Putamen (tissue), 1 donor: ENCODE data around the gene RGS13.
"Not testable (repeated sequence)": the region's sequence is repeated elsewhere in the genome, so short reads cannot be mapped to it uniquely, and the experiment has no call there.

Source experiments
- DNase-seq: peaks from one replicate; pipeline ENCODE4 v3.0.0-alpha.2; 2016; ENCODE audit warnings: low spot score

Gene RGS13

GRCh38 chr1:192678099-192678498 lies 42.2 kb downstream of the RGS13 start:
- DNase-seq = peak; percentile 34

- DNase-seq = no peak
Measured at GRCh38 chr1:192682335-192682734, 46.4 kb downstream of the RGS13 start.

- not testable (repeated sequence) for DNase-seq
Measured at GRCh38 chr1:192683081-192683480, 47.1 kb downstream of the RGS13 start.

- no peak for DNase-seq
Measured at GRCh38 chr1:192689459-192689858, 53.5 kb downstream of the RGS13 start.

GRCh38 chr1:192691041-192691440 lies 55.1 kb downstream of the RGS13 start:
- no peak for DNase-seq

GRCh38 chr1:192696082-192696481 lies 60.1 kb downstream of the RGS13 start:
- DNase-seq = no peak

GRCh38 chr1:192697771-192698170 lies 61.8 kb downstream of the RGS13 start:
- no peak for DNase-seq

- no peak for DNase-seq
Measured at GRCh38 chr1:192698731-192699130, 62.8 kb downstream of the RGS13 start.

GRCh38 chr1:192700834-192701271 lies 64.9 kb downstream of the RGS13 start:
- no peak for DNase-seq

GRCh38 chr1:192702212-192702902 lies 66.4 kb downstream of the RGS13 start:
- DNase-seq = no peak

- DNase-seq = no peak
Measured at GRCh38 chr1:192703283-192704206, 67.6 kb downstream of the RGS13 start.

- no peak for DNase-seq
Measured at GRCh38 chr1:192705510-192705909, 69.6 kb downstream of the RGS13 start.

GRCh38 chr1:192706936-192707335 lies 71.0 kb downstream of the RGS13 start:
- DNase-seq = no peak

- DNase-seq = no peak
Measured at GRCh38 chr1:192707978-192708547, 72.1 kb downstream of the RGS13 start.

GRCh38 chr1:192709544-192709943 lies 73.6 kb downstream of the RGS13 start:
- no peak for DNase-seq
